HepG2 (cell line): ENCODE data around the gene PRR22. TPM values are rescaled to one million over a fixed set of nuclear protein-coding genes. Genes with fewer than 3 reads are reported as not detected.

Source experiments
- ATAC-seq: fragments of 200-7000 bp; cut with Tn5 transposase; 3 replicates; pipeline ENCODE4 v1.9.1; 2020; ENCODE audit warnings: mild to moderate bottlenecking, moderate library complexity
- BruUV-seq: library from RNA; stranded (reverse); fragments of 400-500 nt; replicated peaks from 2 replicates; lab custom pipeline; 2021; lab: Mats Ljungman, UMichigan
- CTCF ChIA-PET: fragments of 300-600 bp; formaldehyde crosslinking; extraction: SDS; loops from one replicate; lab custom pipeline; 2021; ENCODE audit warnings: low total read pairs, inconsistent platforms, low intra/inter-chr PET ratio; lab: Yijun Ruan, JAX
- POLR2A ChIA-PET: fragments of 350-600 bp; sonication (Branson Sonifier 250); formaldehyde crosslinking; loops from one replicate; lab custom pipeline; 2020; ENCODE audit warnings: antibody characterized with exemption, inconsistent platforms; lab: Yijun Ruan, JAX
- DNase-seq: peaks from one replicate; pipeline ENCODE4 v3.0.0-alpha.2; 2015; ENCODE audit warnings: low spot score
- FAIRE-seq: peaks from 3 replicates; lab custom pipeline; 2011; peaks lifted over from hg19 to GRCh38; lab: Jason Lieb, UNC
- H2AFZ ChIP-seq: one replicate; pipeline ENCODE4 v1.6.1; 2011; ENCODE audit warnings: low read length, inconsistent platforms
- H3K27ac ChIP-seq: fragments of 300-600 bp; 3 replicates; pipeline ENCODE4 v1.8.0; 2011; ENCODE audit warnings: mixed run types, mild to moderate bottlenecking, mixed read lengths, low read length, inconsistent platforms; ENCODE audit not compliant: insufficient read depth; ENCODE audit errors: extremely low read length
- H3K27me3 ChIP-seq, 2 experiments: fragments of 200-600 bp in 1 of 2; 2 replicates in 1 of 2; 3 replicates in 1 of 2; pipeline versions ENCODE4 v1.6.0 to v1.8.0; 2011; ENCODE audit warnings: low read length in 2 of 2, mild to moderate bottlenecking in 2 of 2, moderate library complexity in 2 of 2, inconsistent platforms in 1 of 2; ENCODE audit not compliant: insufficient read depth in 2 of 2, control insufficient read depth in 1 of 2
- H3K36me3 ChIP-seq, 2 experiments: fragments of 200-600 bp in 1 of 2; replicated peaks in 1 of 2; 2 replicates in 1 of 2; 3 replicates in 1 of 2; pipeline versions ENCODE4 v1.5.1 to v1.8.0; 2011; ENCODE audit warnings: low read length in 2 of 2, inconsistent platforms in 1 of 2; ENCODE audit not compliant: insufficient read depth in 2 of 2, control insufficient read depth in 1 of 2
- H3K4me1 ChIP-seq: 2 replicates; pipeline ENCODE4 v1.5.1; 2012; ENCODE audit warnings: low read length, inconsistent platforms; ENCODE audit not compliant: insufficient read depth
- H3K4me2 ChIP-seq: 2 replicates; pipeline ENCODE4 v1.6.0; 2011; ENCODE audit warnings: low read depth, low read length, inconsistent platforms
- H3K4me3 ChIP-seq, 3 experiments: fragments of 200-600 bp in 1 of 3; sonication (generic), shearing (Covaris generic) in 1 of 3; replicated peaks in 1 of 3; 2 replicates each; pipeline ENCODE4 v1.5.1; 2011 to 2016; ENCODE audit warnings: low read length in 3 of 3, inconsistent platforms in 2 of 3, low read depth in 2 of 3, mild to moderate bottlenecking in 2 of 3, control low read depth in 1 of 3, mixed read lengths in 1 of 3; ENCODE audit not compliant: insufficient read depth in 1 of 3
- H3K79me2 ChIP-seq: one replicate; pipeline ENCODE4 v1.6.1; 2011; ENCODE audit warnings: low read length, inconsistent platforms; ENCODE audit not compliant: insufficient read depth
- H3K9ac ChIP-seq: 2 replicates; pipeline ENCODE4 v1.6.0; 2011; ENCODE audit warnings: mild to moderate bottlenecking, low read depth, low read length, inconsistent platforms; ENCODE audit not compliant: insufficient read depth
- H3K9me3 ChIP-seq: 2 replicates; pipeline ENCODE4 v1.5.1; 2012; ENCODE audit warnings: mild to moderate bottlenecking, low read length
- H4K20me1 ChIP-seq: 2 replicates; pipeline ENCODE4 v1.6.0; 2011; ENCODE audit warnings: inconsistent platforms, mild to moderate bottlenecking, low read length, moderate library complexity; ENCODE audit not compliant: insufficient read depth
- CENPT ChIP-seq: sonication (generic); formaldehyde crosslinking; IDR thresholded peaks from 2 replicates; pipeline ENCODE4 v1.8.0; 2022; ENCODE audit warnings: low read depth, mild to moderate bottlenecking, moderate library complexity, missing genetic modification reagents
- DR1 ChIP-seq: sonication (generic); formaldehyde crosslinking; IDR thresholded peaks from 2 replicates; pipeline ENCODE4 v1.8.0; 2021; ENCODE audit warnings: mild to moderate bottlenecking, missing genetic modification reagents, inconsistent platforms
- NR2C2 ChIP-seq: sonication (generic); formaldehyde crosslinking; IDR thresholded peaks from 2 replicates; pipeline ENCODE4 v1.4.0; 2020; ENCODE audit warnings: missing genetic modification reagents, mild to moderate bottlenecking, moderate library complexity, borderline replicate concordance
- TBX2 ChIP-seq: sonication (generic); formaldehyde crosslinking; IDR thresholded peaks from 2 replicates; pipeline ENCODE4 v1.5.0; 2020; ENCODE audit warnings: missing genetic modification reagents, mild to moderate bottlenecking, borderline replicate concordance
- ZNF333 ChIP-seq: sonication (generic); formaldehyde crosslinking; IDR thresholded peaks from 2 replicates; pipeline ENCODE4 v1.4.0; 2020; ENCODE audit warnings: mild to moderate bottlenecking, missing genetic modification reagents, borderline replicate concordance
- ZNF572 ChIP-seq: sonication (generic); formaldehyde crosslinking; IDR thresholded peaks from 2 replicates; pipeline ENCODE4 v1.5.1; 2020; ENCODE audit warnings: mild to moderate bottlenecking, missing genetic modification reagents
- ZNF616 ChIP-seq: sonication (generic); formaldehyde crosslinking; IDR thresholded peaks from 2 replicates; pipeline ENCODE4 v1.5.0; 2020; ENCODE audit warnings: low read depth, mild to moderate bottlenecking, missing genetic modification reagents
- ZNF772 ChIP-seq: sonication (generic); formaldehyde crosslinking; IDR thresholded peaks from 2 replicates; pipeline ENCODE4 v1.5.0; 2020; ENCODE audit warnings: mild to moderate bottlenecking, missing genetic modification reagents
- WGBS: methylation state at CpG from one replicate; pipeline ENCODE4 v1.1.6; 2017; ENCODE audit warnings: low lambda C conversion rate; 5-methylcytosine and 5-hydroxymethylcytosine counted together
- in situ Hi-C: cut with HindIII; loops from 2 replicates; pipeline ENCODE4 v1.10.0; 2017; ENCODE audit warnings: low pct_unique_long_range_greater_than_20kb; ENCODE audit not compliant: extremely low pct_ligation_motif_present
- intact Hi-C: fragments of 100-400 bp; cut with micrococcal nuclease; formaldehyde crosslinking; loops from one replicate; pipeline ENCODE4 v1.10.0; 2022; ENCODE audit not compliant: unreplicated experiment
- polyA plus RNA-seq, 8 experiments: library from polyadenylated mRNA; depleted of rRNA in 3 of 8; stranded (reverse) in 7 of 8; unstranded in 1 of 8; fragments of >200 nt; fragmentation: Illumina TruSeq in 4 of 8; extraction: Trizol in 4 of 8; gene quantifications; 2 replicates each; pipeline versions ENCODE4 v1.2.1 to v1.2.3, GENCODE V29; 2011 to 2016; ENCODE audit warnings: low read depth in 4 of 8, missing spikeins in 1 of 8, mixed read lengths in 1 of 8; ENCODE audit not compliant: insufficient read depth in 1 of 8
- total RNA-seq, 5 experiments: library from RNA; depleted of rRNA; stranded (reverse); fragments of >200 nt; fragmentation: Illumina TruSeq; extraction: Trizol; gene quantifications; 2 replicates each; pipeline ENCODE4 v1.2.3, GENCODE V29; 2016; ENCODE audit warnings: low read depth in 1 of 5
- TF ChIP-seq, protein P1 (sequence below): sonication (generic); formaldehyde crosslinking; IDR thresholded peaks from 2 replicates; pipeline ENCODE4 v1.4.0; 2020; ENCODE audit warnings: missing genetic modification reagents, borderline replicate concordance
- TF ChIP-seq, protein P2 (sequence below): fragments of 450-650 bp; IDR thresholded peaks from 2 replicates; pipeline ENCODE4 v1.6.1; 2016

The PRR22 gene
- total and polyA plus RNA-seq, 2 of the 13 experiments (the other 11 are each of a cell fraction or from before 2014, with no cell fraction given) = 0.84 to 2.3 TPM

DNA sequence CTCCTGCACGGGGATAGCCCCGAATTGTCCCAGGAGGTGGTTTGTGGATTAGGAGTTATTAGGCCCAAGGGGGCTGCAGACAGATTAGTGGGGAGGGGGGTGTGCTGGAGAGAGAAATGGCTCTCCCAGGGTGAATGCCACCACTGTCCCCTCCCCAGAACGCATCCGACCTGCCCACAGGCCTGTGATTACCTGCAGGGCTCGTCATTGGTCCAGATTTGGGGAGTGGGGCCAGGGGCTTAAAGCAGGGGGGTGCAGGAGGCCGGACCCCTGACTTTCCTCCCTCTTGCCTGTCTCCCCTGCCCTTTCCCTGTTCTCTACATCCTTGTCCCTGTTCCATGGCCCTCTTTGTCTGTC lies 21.6 kb upstream of the PRR22 start:
- intact Hi-C loops = loop anchor here (10.0 kb wide), 1 partner anchor 219 kb away; no protein-coding TSS in a partner anchor

More for the DNA sequence above, 21.6 kb upstream of the PRR22 start:
- DNase-seq (no peak), ATAC-seq (no peak), FAIRE-seq (no peak)
- H3K4me1 ChIP-seq = peaks cover 50% of the 10 kb centered on the region
- ChIA-PET POLR2A (interaction anchor here (1.1 kb wide), 1 partner anchor 99 kb away, joined by 4 read pairs; the partner anchor contains the start of gene VMAC), CTCF (interaction anchor here (3.3 to 4.6 kb wide), 3 partner anchors 17 to 86 kb away, joined by 19 to 71 read pairs (median 30); no protein-coding TSS in a partner anchor)
- in situ Hi-C loops = loop anchor here (5.0 kb wide), 1 partner anchor 86 kb away; no protein-coding TSS in a partner anchor
- H3K36me3 ChIP-seq = no peaks in the 10 kb centered on the region
- 33% methylated on average over 6 of the region's 6 CpGs for WGBS
- no peaks in the 10 kb centered on the region for H4K20me1 ChIP-seq
- H3K79me2 ChIP-seq = no peaks in the 10 kb centered on the region
- peak overlapping the region; percentile 47; the same call in 1 of the 2 replicates for H3K9ac ChIP-seq
- H3K9me3 ChIP-seq = no peaks in the 10 kb centered on the region
- peak overlapping the region; percentile 83 for H3K4me2 ChIP-seq
- no peak overlapping the region for H3K27ac ChIP-seq
- no peaks in the 10 kb centered on the region for H3K27me3 ChIP-seq
- TF ChIP-seq, protein P1, sequence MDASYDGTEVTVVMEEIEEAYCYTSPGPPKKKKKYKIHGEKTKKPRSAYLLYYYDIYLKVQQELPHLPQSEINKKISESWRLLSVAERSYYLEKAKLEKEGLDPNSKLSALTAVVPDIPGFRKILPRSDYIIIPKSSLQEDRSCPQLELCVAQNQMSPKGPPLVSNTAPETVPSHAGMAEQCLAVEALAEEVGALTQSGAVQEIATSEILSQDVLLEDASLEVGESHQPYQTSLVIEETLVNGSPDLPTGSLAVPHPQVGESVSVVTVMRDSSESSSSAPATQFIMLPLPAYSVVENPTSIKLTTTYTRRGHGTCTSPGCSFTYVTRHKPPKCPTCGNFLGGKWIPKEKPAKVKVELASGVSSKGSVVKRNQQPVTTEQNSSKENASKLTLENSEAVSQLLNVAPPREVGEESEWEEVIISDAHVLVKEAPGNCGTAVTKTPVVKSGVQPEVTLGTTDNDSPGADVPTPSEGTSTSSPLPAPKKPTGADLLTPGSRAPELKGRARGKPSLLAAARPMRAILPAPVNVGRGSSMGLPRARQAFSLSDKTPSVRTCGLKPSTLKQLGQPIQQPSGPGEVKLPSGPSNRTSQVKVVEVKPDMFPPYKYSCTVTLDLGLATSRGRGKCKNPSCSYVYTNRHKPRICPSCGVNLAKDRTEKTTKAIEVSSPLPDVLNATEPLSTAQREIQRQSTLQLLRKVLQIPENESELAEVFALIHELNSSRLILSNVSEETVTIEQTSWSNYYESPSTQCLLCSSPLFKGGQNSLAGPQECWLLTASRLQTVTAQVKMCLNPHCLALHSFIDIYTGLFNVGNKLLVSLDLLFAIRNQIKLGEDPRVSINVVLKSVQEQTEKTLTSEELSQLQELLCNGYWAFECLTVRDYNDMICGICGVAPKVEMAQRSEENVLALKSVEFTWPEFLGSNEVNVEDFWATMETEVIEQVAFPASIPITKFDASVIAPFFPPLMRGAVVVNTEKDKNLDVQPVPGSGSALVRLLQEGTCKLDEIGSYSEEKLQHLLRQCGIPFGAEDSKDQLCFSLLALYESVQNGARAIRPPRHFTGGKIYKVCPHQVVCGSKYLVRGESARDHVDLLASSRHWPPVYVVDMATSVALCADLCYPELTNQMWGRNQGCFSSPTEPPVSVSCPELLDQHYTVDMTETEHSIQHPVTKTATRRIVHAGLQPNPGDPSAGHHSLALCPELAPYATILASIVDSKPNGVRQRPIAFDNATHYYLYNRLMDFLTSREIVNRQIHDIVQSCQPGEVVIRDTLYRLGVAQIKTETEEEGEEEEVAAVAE (CRISPR knock-in tag) = no peak
- peak; percentile 5; the same call in 1 of the 2 replicates for TF ChIP-seq ZNF772
- TF ChIP-seq TBX2 (CRISPR knock-in tag) = 0 out of 2 replicates have a peak, but pooled peaks have one; percentile 12
- TF ChIP-seq, protein P2, sequence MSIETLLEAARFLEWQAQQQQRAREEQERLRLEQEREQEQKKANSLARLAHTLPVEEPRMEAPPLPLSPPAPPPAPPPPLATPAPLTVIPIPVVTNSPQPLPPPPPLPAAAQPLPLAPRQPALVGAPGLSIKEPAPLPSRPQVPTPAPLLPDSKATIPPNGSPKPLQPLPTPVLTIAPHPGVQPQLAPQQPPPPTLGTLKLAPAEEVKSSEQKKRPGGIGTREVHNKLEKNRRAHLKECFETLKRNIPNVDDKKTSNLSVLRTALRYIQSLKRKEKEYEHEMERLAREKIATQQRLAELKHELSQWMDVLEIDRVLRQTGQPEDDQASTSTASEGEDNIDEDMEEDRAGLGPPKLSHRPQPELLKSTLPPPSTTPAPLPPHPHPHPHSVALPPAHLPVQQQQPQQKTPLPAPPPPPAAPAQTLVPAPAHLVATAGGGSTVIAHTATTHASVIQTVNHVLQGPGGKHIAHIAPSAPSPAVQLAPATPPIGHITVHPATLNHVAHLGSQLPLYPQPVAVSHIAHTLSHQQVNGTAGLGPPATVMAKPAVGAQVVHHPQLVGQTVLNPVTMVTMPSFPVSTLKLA = no peak
- TF ChIP-seq CENPT = 0 out of 2 replicates have a peak, but pooled peaks have one; percentile 30
- no peak for TF ChIP-seq NR2C2 (CRISPR knock-in tag)
- 0 out of 2 replicates have a peak, but pooled peaks have one; percentile 5 for TF ChIP-seq ZNF333 (CRISPR knock-in tag)
- TF ChIP-seq DR1 (CRISPR knock-in tag) = 0 out of 2 replicates have a peak, but pooled peaks have one; percentile 10
- TF ChIP-seq ZNF572 (CRISPR knock-in tag) = no peak
- TF ChIP-seq ZNF616 (CRISPR knock-in tag) = no peak
- TF ChIP-seq, all 625 proteins: peak for 5
- Histone ChIP-seq H3K4me3 (peak overlapping the region; percentile 56 to 75 (median 63); a peak in 4 of 6 replicates), H2AFZ (no peak overlapping the region)
- no TSS peak for BruUV-seq
